Measurements from ENCODE around the gene CALN1.

Gene CALN1

GRCh38 chr7:72123913-72124312 is 288.2 kb downstream of the CALN1 start:
- DNase-seq = no peak
- no peaks in the 10 kb centered on the region for H3K36me3 ChIP-seq (replicated peaks; ENCODE audit: insufficient read depth, low read length)
- H3F3A ChIP-seq (ENCODE audit: insufficient read depth, low read length) = no peaks in the 10 kb centered on the region
- no peaks in the 10 kb centered on the region for H3K4me1 ChIP-seq (ENCODE audit: low read length)
- no peak overlapping the region for H3K4me3 ChIP-seq (ENCODE audit: low read length)
- no peak overlapping the region for H3K4me2 ChIP-seq (ENCODE audit: low read depth, low read length)
- no peaks in the 10 kb centered on the region for H4K20me1 ChIP-seq (ENCODE audit: insufficient read depth, low read length)
- H3K27ac ChIP-seq (ENCODE audit: low read length) = no peak overlapping the region
- no peak overlapping the region for H3K9ac ChIP-seq (ENCODE audit: low read length)
- no peaks in the 10 kb centered on the region for H3K79me2 ChIP-seq (ENCODE audit: low read length)
- H3K9me3 ChIP-seq (replicated peaks; ENCODE audit: insufficient read depth, low read length) = no peaks in the 10 kb centered on the region
- no peaks in the 10 kb centered on the region for H3K9me2 ChIP-seq (replicated peaks; ENCODE audit: insufficient read depth, low read length)
- no peaks in the 10 kb centered on the region for H3K27me3 ChIP-seq (replicated peaks; ENCODE audit: insufficient read depth, low read length)
- no peak overlapping the region for H2AFZ ChIP-seq (ENCODE audit: low read length)
- TF ChIP-seq CTCF (IDR thresholded peaks at IDR 0.05; ENCODE audit: low read length) = no peak
- no peak for TF ChIP-seq EZH2 (optimal IDR thresholded peaks at IDR 0.05; ENCODE audit: low read depth, low read length)
- no peak for TF ChIP-seq EZH2phosphoT487 (IDR thresholded peaks at IDR 0.05; ENCODE audit: low read length)

- no peaks in the 10 kb centered on the region for H3K9me3 ChIP-seq (replicated peaks; ENCODE audit: insufficient read depth, low read length)
- H3K9ac ChIP-seq (ENCODE audit: low read length) = no peak overlapping the region
- H3F3A ChIP-seq (ENCODE audit: insufficient read depth, low read length) = no peaks in the 10 kb centered on the region
- no peak overlapping the region for H3K4me2 ChIP-seq (ENCODE audit: low read depth, low read length)
- H3K27ac ChIP-seq (ENCODE audit: low read length) = no peak overlapping the region
- no peaks in the 10 kb centered on the region for H3K79me2 ChIP-seq (ENCODE audit: low read length)
- H4K20me1 ChIP-seq (ENCODE audit: insufficient read depth, low read length) = no peaks in the 10 kb centered on the region
- H3K9me2 ChIP-seq (replicated peaks; ENCODE audit: insufficient read depth, low read length) = no peaks in the 10 kb centered on the region
- no peaks in the 10 kb centered on the region for H3K36me3 ChIP-seq (replicated peaks; ENCODE audit: insufficient read depth, low read length)
- no peaks in the 10 kb centered on the region for H3K4me1 ChIP-seq (ENCODE audit: low read length)
- DNase-seq = no peak
- no peaks in the 10 kb centered on the region for H3K27me3 ChIP-seq (replicated peaks; ENCODE audit: insufficient read depth, low read length)
- H2AFZ ChIP-seq (ENCODE audit: low read length) = no peak overlapping the region
- no peak for TF ChIP-seq EZH2phosphoT487 (IDR thresholded peaks at IDR 0.05; ENCODE audit: low read length)
- no peak for TF ChIP-seq CTCF (IDR thresholded peaks at IDR 0.05; ENCODE audit: low read length)
- TF ChIP-seq EZH2 (optimal IDR thresholded peaks at IDR 0.05; ENCODE audit: low read depth, low read length) = no peak
- H3K4me3 ChIP-seq (ENCODE audit: low read length) = no peak overlapping the region
Observed at GRCh38 chr7:72118366-72118765, 293.8 kb downstream of the CALN1 start.

GRCh38 chr7:72114129-72114528 is 298.0 kb downstream of the CALN1 start:
- H3K9ac ChIP-seq (ENCODE audit: low read length) = no peak overlapping the region
- no peaks in the 10 kb centered on the region for H3K9me3 ChIP-seq (replicated peaks; ENCODE audit: insufficient read depth, low read length)
- no peaks in the 10 kb centered on the region for H3K4me1 ChIP-seq (ENCODE audit: low read length)
- no peak overlapping the region for H3K27ac ChIP-seq (ENCODE audit: low read length)
- no peak for TF ChIP-seq CTCF (IDR thresholded peaks at IDR 0.05; ENCODE audit: low read length)
- TF ChIP-seq EZH2 (optimal IDR thresholded peaks at IDR 0.05; ENCODE audit: low read depth, low read length) = no peak
- no peak for TF ChIP-seq EZH2phosphoT487 (IDR thresholded peaks at IDR 0.05; ENCODE audit: low read length)
- no peak for DNase-seq
- no peaks in the 10 kb centered on the region for H3F3A ChIP-seq (ENCODE audit: insufficient read depth, low read length)
- no peaks in the 10 kb centered on the region for H3K27me3 ChIP-seq (replicated peaks; ENCODE audit: insufficient read depth, low read length)
- H2AFZ ChIP-seq (ENCODE audit: low read length) = no peak overlapping the region
- H3K36me3 ChIP-seq (replicated peaks; ENCODE audit: insufficient read depth, low read length) = no peaks in the 10 kb centered on the region
- no peaks in the 10 kb centered on the region for H3K79me2 ChIP-seq (ENCODE audit: low read length)
- H3K4me2 ChIP-seq (ENCODE audit: low read depth, low read length) = no peak overlapping the region
- no peak overlapping the region for H3K4me3 ChIP-seq (ENCODE audit: low read length)
- no peaks in the 10 kb centered on the region for H3K9me2 ChIP-seq (replicated peaks; ENCODE audit: insufficient read depth, low read length)
- no peaks in the 10 kb centered on the region for H4K20me1 ChIP-seq (ENCODE audit: insufficient read depth, low read length)
